ENCODE measurements around the gene SPRR4. TPM values are rescaled to one million over a fixed set of nuclear protein-coding genes. Genes with fewer than 3 reads are reported as not detected.
A peak's percentile ranks its signal among the peaks of the same experiment; 100 is the strongest.

SPRR4 gene
- total and polyA plus RNA-seq, 9 of the 15 experiments (the other 6 are each of a cell fraction or from before 2014, with no cell fraction given), result not detected

GRCh38 chr1:153000294-153000693, 29.8 kb downstream of the SPRR4 start:
- TF ChIP-seq ATF1 (CRISPR knock-in tag; IDR thresholded peaks at IDR 0.05) (no peak), ATF1 (tag; IDR thresholded peaks at IDR 0.05) (no peak), ZNF444 (CRISPR knock-in tag; IDR thresholded peaks at IDR 0.05) (no peak), USF1 (CRISPR knock-in tag; IDR thresholded peaks at IDR 0.05) (no peak), FOXA1 (IDR thresholded peaks at IDR 0.05; ENCODE audit: borderline replicate concordance) (no peak), CEBPZ (IDR thresholded peaks at IDR 0.05; ENCODE audit: borderline replicate concordance, low read depth, low read length) (no peak), CTCFL (IDR thresholded peaks at IDR 0.05; ENCODE audit: borderline replicate concordance, insufficient read depth, low read depth, low read length, poor library complexity, severe bottlenecking) (no peak), ZNF512 (tag; IDR thresholded peaks at IDR 0.05) (peak; percentile 59; the same call in 1 of the 2 replicates)
- no peak overlapping the region for H3K4me2 ChIP-seq (ENCODE audit: insufficient read depth, low read length)
- H3K9me1 ChIP-seq (ENCODE audit: control insufficient read depth, insufficient read depth, low read length), result no peaks in the 10 kb centered on the region
- H3K27me3 ChIP-seq (ENCODE audit: control insufficient read depth in 2 of 2, insufficient read depth in 2 of 2, low read length in 2 of 2), result peaks cover 2 to 13% of the 10 kb centered on the region in 2 experiments; a peak in 2 of 5 replicates
- no peak for DNase-seq (ENCODE audit: extremely low read depth in 1 of 4, low spot score in 3 of 4)
- POLR2A ChIA-PET, result no interaction called here
- H3K79me2 ChIP-seq (ENCODE audit: control insufficient read depth, insufficient read depth, low read length), result no peaks in the 10 kb centered on the region
- in situ Hi-C loops (cut with MboI), result no loop called here
- no peak overlapping the region for H3K27ac ChIP-seq (ENCODE audit: extremely low read depth, low read depth, low read length)
- CTCF ChIA-PET (ENCODE audit: low intra/inter-chr PET ratio), result no interaction called here
- no peak overlapping the region for H3K9ac ChIP-seq (ENCODE audit: insufficient read depth in 1 of 2, low read depth in 2 of 2, low read length in 2 of 2)
- no peak overlapping the region for H3K4me3 ChIP-seq
- intact Hi-C loops (cut with micrococcal nuclease), result no loop called here
- H3K36me3 ChIP-seq (ENCODE audit: control insufficient read depth, insufficient read depth, low read length), result no peaks in the 10 kb centered on the region
- FAIRE-seq, result no peak
- no peaks in the 10 kb centered on the region for H3K9me3 ChIP-seq (replicated peaks; ENCODE audit: control insufficient read depth, insufficient read depth, low read depth, low read length)
- 0% methylated on average over 1 of the region's 1 CpG for WGBS (ENCODE audit: insufficient coverage, low coverage, missing lambda C conversion rate)
- BruUV-seq (replicated peaks), result no TSS peak
- no peak for ATAC-seq
- H3K4me1 ChIP-seq (replicated peaks in 1 of 2; ENCODE audit: control insufficient read depth in 2 of 2, insufficient read depth in 2 of 2, low read length in 2 of 2), result no peaks in the 10 kb centered on the region
- H2AFZ ChIP-seq (ENCODE audit: low read depth, low read length), result no peak overlapping the region
- H4K20me1 ChIP-seq (replicated peaks; ENCODE audit: control insufficient read depth, insufficient read depth, low read length), result no peaks in the 10 kb centered on the region
